DLD1 (cell line): ENCODE data around the gene RNF145.
"Not testable (repeated sequence)": the region's sequence is repeated elsewhere in the genome, so short reads cannot be mapped to it uniquely, and the experiment has no call there.

ENCODE experiments used
- in situ Hi-C: cut with HindIII; loops from 2 replicates; pipeline ENCODE4 v1.10.0; 2017; ENCODE audit warnings: low sequenced_read_pairs

Gene RNF145, protein sequence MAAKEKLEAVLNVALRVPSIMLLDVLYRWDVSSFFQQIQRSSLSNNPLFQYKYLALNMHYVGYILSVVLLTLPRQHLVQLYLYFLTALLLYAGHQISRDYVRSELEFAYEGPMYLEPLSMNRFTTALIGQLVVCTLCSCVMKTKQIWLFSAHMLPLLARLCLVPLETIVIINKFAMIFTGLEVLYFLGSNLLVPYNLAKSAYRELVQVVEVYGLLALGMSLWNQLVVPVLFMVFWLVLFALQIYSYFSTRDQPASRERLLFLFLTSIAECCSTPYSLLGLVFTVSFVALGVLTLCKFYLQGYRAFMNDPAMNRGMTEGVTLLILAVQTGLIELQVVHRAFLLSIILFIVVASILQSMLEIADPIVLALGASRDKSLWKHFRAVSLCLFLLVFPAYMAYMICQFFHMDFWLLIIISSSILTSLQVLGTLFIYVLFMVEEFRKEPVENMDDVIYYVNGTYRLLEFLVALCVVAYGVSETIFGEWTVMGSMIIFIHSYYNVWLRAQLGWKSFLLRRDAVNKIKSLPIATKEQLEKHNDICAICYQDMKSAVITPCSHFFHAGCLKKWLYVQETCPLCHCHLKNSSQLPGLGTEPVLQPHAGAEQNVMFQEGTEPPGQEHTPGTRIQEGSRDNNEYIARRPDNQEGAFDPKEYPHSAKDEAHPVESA

DNA sequence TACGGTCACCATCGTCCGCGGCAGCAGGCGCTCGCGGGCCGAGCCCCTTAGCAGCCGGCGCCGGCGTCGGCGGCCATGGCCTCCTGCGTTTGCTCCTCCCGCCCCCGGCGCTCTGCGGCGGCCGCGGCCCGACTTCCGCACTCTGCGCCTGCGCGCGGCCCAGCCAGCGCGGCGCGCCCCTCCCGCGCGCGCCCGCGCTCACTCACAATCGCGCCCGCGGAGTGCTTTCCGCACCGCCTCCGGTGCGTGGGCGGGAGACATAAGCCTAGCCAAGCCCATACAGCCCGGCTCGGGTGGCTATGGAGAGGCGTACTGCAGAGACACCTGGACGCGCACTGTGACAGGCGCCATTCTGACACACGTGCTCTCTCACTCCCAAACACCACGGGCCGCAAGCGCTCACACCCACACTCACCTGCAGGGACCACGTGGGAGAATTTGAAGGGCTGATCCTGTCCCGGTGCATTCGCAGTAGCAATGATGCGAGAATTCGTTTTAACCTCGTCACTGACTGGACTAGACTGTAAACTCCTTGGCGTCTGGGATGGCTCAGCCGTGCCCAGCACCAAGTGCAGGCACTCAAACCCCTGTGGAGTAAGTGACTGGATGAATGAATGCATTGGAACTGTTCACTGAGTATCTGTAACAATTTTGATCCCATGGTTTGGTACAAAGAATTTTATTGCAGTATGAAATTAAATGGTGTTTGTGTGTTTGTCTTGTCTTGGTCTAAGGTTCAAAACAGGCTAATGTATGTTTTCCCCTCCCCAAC is at the start of gene RNF145:
RNF145 (minus strand) TSS at position 116 of the 772 bp plus-strand sequence. CDS start 5,936 bp downstream, outside the sequence.
- in situ Hi-C loops: no loop called here

DNA sequence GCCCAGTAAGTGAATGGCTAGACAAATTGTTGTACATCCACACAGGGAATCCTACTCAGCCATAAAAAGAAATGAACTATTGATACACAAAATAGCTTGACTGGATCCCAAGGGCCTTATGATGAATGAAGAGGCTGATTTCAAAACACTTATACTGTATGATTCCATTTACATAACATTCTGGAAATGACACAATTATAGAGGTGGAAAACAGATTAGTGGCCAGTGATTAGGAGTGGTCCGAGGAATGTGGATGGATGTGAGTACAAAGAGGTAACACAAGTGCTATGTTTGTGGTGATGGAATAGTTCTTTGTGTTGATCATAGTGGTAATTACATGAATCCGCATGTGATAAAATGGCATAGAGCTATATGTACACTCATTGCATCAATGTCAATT is 49.0 kb upstream of the RNF145 start:
- in situ Hi-C loops: no loop called here

DNA sequence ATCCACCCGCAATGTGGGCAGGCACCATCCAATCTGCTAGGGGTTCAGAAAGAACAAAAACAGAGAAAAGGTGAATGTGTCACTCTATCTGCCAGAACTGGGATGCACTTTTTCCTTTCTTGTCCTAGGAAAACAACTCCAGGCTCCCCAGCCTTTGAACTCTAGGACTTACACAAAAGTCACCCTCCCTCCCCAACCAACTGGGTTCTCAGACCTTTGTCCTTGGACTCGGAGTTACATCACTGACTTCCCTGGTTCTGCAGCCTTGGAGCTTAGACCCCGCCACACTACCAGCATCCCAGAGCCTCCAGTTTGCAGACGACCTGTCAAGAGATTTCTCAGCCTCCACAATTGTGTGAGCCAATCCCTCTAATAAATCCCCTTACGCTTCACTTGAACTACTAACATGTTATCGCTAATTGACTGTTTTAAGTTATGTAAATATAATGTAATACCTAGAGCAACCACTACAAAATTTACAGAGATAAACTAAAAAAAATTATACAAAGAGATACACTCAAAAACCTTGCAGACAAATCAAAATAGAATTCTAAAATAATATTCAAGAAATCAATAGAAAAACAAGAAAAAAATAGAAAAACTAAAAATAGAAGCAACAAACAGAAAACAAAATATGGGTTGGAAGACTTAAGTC is 48.4 kb upstream of the RNF145 start:
- in situ Hi-C loops: no loop called here

DNA sequence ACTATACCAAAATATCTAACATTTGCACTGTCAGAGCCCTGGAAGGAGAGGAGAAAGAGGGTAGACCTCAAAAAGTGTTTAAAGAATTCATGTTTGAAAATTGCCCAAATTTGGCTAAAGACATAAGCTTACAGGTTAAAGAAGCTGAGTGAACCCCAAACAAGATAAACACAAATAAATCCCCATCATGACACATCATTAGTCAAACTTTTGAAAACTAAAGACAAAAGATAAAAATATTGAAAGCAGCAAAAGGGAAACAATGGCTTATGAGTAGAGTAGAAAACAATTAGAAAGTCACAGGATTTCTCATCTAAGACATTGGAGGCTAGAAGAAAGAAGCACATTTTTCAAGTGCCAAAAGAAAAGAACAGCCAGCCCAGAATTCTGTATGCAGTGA is 47.7 kb upstream of the RNF145 start:
- in situ Hi-C loops: no loop called here

DNA sequence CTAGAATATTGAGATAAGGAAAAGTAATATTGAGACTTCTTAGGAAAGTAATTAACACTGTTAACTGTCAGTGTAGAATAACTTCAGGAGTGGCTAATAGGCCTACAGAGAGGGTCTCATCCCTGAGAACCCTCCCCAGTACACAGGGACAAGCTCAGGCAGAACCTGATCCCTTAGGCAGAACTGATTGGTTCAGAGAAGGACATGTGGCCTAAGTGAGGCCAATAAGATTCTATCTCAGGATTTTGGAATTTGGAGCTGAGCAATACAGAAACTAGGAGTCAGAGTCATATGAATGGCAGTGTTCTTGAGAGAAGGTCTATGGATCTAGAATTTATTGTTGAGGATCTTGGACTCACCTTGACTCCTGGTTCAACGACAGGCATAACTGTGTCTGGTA is 42.8 kb upstream of the RNF145 start:
- in situ Hi-C loops: no loop called here

DNA sequence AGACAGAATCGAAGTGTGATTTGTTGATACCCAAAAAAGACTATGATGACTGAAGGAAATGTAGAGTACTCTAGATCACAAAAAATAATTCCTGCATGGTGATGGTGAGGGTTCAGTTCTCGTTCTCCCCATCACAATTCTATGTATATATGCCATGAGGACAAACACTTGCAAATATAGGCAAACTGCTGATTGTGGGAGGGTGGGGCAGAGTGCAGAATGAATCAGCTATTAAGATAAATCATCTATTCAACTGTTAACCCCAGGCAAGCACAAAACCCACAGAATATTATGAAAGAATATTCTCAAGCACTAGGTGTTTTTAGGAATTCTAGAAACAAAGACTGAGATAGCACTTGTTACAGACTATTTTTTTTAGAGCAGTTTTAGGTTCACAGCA is 39.8 kb upstream of the RNF145 start:
- in situ Hi-C loops: no loop called here

DNA sequence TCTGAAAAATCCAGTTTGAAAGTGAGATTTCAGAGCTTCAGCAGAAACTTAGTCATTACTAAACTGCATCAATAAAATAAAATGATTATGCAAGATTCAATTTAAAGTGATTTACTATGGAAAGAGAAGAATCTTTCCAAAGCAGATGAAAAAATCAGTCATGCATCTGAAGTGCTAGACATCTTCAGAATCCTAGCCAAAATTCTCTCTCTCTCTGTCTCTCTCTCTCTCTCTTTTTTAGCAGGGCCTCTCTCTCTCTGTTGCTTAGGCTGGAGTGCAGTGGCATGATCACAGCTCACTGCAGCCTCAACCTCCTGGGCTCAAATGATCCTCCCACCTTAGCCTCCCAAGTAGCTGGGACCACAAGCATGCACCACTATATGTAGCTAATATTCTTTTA is 35.5 kb upstream of the RNF145 start:
- in situ Hi-C loops: no loop called here

DNA sequence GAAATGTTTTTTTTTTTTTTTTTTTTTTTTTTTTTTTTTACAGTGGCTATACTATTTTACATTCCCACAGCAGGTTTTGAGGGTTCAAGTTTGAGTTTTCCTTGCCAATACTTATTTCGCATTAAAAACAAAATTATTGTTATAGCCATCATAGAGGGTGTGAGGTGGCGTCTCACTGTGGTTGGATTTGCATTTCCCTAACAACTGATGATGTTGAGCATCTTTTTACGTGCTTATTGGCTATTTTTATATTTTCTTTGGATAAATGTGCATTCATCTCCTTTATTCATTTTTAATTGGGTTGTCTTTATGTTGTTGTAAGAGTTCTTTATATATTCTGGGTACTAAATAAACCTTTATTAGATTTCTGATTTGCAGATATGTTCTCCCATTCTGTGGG is 34.8 kb upstream of the RNF145 start:
- in situ Hi-C loops: no loop called here

DNA sequence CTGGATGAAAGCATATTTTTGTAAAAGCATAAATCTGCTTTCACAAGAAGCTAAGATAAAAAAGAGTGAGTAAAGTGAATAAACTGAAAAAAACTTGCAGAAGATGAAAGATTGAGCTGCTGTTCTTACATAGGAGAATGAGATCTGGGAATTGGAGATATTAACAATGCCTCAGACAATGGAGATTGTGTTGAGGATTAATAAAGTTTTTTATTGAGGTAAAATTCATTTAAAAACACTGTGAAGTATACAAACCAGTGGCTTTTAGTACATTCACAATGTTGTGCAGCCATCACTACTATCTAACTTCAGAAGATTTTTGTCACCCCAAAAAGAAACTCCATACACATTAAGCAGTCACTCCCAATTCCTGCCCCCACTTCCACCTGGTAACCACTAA is 34.0 kb upstream of the RNF145 start:
- in situ Hi-C loops: no loop called here

DNA sequence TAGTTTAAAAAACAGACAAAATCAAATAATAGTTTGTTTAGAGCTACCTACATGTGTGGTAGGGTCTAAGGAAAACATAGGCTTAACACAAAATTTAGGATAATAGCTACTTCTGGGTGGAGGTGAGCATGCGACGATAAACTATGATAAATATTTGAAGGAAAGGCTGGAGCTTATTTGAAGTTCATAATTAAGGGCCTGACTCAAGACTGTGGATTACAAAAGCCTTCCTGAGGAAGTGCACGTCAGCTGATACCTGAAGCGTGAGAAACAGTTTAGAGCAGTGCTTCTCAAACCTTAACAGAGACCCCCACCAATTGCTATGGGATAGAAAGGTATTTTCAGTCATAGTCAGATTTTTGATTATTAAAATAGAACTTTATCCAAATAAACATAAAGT is 33.3 kb upstream of the RNF145 start:
- in situ Hi-C loops: no loop called here

DNA sequence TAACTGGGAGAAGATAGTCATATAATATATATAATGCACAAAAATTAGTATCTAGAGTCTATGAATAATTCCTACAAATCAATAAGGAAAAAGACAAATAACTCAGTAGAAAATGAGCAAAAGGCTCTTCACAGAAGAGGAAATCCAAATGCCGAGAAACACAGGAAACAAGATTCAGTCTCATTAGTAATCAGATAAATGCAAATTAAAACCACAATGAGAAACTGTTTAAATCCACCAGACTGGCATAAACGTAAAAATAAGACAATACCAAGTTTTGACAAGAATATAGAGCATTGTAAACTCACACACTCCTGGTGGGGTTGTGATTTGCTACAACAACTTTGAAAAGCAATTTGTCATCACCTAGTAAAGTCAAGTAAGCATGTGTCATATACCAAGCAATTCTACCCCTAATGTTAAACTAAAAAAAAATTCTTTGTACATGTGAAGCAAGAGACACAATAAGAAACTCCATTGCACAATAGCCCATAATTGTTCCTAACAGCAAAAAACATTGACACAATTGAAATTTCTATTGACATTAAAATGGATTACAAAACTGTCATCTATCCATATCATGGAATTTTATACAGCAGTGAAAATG is 32.7 kb upstream of the RNF145 start:
- in situ Hi-C loops: no loop called here

DNA sequence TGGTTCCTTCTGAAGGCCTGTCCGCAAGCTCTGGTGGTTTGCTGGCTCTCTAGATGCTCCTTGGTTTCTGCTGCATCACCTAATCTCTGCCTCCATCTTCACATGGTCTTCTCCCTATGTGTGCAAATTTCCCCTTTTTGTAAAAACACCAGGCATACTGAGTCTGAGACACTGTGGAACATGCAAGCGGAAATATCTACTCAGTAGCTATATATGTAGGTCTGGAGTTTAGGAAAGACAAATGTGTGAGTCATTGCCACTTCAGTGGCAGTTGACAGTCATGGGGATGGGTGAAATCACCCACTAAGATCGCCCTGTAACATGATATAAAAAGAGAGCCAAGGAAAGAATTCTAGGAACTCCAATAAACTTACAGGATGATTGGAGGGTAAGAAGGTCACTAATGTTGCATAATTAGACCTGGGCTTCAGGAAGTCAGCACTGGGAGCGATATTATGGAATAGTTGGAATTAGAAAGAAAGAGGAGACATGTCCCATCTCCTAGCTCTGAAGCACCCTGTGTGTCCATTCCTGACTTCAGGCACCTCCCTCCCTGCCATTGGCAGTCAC is 31.0 kb upstream of the RNF145 start:
- in situ Hi-C loops: no loop called here

DNA sequence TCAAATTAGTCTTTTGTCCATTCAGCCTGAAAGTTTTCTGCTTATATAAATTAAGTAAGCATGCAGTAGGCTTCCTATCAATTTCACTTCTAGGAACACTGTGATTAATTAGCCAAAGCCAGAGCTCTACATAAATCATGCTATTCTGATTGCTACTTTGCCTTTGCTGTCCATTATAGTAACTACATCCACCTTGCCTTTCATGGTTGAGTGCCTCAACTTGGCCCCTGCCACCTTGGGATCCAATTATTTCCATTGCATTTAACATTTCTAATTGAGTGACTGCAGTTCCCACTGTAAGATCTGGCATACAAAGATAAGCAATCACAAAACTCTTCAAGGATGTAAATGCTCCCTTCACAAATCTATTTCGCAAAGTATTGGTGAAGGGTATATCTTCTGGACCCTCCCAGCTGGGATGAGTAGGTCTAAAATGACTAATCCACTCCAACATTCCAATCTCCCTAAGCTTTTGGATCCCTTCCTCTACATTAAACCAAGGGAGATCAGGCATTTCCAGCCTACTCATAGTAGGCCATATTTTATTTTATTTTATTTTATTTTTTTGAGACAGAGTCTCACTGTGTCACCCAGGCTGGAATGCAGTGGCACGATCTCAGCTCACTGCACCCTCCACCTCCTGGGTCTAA is 26.6 kb upstream of the RNF145 start:
- in situ Hi-C loops: not testable (repeated sequence)

DNA sequence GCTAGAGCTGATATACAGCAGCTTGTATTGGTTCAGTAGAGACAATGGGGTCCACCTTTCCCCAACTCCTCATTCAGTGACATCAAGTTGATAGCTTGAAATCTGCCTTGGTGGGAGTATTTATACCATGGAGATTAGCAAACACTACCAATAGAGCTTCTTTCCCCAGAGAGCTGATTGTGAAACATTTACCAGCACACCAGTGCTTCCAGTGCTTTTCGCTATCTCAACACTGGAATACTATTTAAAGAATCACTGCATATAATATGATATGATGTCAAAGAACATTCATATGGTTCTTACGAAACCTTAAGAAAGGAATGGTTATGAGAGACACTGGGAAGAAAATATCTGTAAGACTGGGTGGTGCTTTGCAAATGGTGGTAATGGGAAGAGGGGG is 21.8 kb upstream of the RNF145 start:
- in situ Hi-C loops: no loop called here

DNA sequence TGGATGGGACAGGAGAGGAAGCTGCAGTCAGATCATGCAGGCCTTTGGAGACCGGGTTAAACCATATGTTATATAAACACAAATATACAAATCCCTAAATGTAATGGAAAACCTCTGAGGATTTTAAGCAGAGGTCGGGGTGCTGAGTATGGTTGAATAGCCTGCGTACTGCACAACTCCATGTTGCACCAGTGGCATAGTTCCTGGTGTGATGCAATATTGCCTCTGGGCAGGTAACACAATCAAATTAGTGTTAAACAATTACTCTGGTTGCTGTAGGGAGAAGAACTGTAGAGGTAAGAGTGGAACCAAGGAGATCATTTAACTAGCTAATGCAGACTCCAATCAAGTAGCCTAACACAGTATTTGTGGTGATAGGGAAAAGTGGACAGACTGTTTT is 21.3 kb upstream of the RNF145 start:
- in situ Hi-C loops: no loop called here

DNA sequence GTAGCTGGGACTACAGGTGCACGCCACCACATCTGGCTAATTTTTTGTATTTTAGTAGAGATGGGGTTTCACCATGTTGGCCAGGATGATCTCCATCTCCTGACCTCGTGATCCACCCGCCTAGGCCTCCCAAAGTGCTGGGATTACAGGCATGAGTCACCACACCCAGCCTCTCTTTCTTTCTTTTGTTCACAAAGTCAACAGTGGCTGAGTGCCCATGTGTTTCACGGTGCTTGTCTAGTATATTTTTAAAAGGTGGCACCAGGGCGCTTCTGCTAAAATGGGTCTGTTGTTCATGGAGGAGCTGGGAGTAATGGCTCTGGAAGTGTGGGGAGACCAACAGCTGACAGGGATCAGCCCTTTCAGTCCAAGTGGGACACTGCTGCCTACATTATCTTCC is 18.7 kb upstream of the RNF145 start:
- in situ Hi-C loops: not testable (repeated sequence)

DNA sequence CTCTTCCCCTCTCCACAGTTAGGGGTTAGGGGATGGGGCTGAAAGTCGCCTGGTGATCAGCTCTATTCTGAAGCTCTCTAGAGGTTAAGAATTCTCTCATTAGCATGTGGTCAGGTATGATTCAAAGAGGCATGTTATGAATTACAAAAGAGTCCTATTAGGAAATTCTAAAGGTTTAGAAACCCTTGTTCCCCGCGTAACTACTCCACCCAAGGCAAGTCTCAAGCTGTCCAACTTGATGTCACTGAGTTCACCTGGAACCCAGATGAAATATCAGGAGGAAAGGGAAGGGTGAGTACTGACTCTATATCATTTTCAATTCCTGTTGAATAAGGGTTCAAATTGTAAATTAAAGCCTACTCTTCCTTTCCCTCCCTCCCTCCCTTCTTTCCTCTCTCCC is 18.1 kb upstream of the RNF145 start:
- in situ Hi-C loops: no loop called here

DNA sequence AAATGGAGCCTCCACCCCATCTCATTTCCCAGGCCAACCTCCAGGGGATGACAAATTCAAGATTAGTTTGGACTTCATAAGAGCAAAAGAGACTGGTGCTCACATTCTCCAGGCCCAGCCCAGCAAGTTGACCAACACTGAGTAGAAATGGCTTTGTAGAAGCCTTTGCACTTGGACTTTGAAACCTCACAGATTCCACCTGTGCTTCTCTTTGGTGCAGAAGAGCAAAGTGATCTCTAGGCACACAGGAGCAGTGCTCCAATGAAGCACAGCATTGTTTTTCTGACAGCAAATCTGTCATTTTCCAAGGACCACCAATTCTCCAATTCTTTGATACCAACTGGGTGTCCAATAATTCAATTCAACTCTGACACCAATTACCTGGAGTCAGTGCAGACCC is 17.1 kb upstream of the RNF145 start:
- in situ Hi-C loops: no loop called here

DNA sequence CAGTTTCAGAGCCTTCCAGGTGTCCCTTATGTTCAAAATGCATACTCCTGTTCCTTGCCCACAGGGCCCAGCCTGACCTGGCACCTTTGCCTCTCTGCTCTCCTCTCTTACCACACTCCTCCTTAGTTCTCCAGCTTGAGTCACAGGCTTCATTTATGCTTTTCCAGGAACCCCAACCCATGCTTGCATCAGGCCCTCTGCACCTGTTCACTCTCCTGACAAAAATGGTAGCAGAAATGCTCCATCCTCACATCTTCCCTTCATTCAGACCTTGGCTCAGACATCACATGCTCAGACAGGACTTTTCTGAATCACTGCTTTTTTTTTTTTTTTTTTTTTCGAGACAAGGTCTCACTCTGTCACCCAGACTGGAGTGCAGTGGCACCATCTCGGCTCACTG is 15.1 kb upstream of the RNF145 start:
- in situ Hi-C loops: no loop called here

DNA sequence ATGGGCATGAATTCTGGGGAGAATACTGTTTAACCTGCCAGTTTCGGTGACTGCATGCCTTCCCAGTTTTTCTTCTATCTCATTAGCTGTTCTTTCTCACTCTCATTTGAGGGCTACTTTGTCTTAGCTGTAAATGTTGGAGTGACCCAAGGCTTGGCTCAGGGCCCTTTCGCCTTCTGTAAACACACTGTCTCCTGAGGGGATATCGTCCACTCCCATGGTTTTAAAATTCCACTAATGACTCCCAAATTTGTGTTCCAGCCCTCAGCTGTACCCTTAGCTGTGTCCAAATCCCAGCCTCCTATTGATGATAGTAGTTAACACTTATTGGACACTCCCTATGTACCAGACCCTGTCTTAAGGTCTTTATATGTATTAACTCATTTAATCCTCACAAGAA is 14.1 kb upstream of the RNF145 start:
- in situ Hi-C loops: no loop called here
